HG03432 (cell line): ENCODE data around the gene PAQR6.
"Not testable (repeated sequence)": the region's sequence is repeated elsewhere in the genome, so short reads cannot be mapped to it uniquely, and the experiment has no call there.

ENCODE experiments used
- ATAC-seq: cut with Tn5 transposase; IDR thresholded peaks from one replicate; pipeline ENCODE4 v1.9.1; 2021; ENCODE audit warnings: mild to moderate bottlenecking, moderate library complexity; ENCODE audit not compliant: unreplicated experiment

PAQR6 gene

DNA sequence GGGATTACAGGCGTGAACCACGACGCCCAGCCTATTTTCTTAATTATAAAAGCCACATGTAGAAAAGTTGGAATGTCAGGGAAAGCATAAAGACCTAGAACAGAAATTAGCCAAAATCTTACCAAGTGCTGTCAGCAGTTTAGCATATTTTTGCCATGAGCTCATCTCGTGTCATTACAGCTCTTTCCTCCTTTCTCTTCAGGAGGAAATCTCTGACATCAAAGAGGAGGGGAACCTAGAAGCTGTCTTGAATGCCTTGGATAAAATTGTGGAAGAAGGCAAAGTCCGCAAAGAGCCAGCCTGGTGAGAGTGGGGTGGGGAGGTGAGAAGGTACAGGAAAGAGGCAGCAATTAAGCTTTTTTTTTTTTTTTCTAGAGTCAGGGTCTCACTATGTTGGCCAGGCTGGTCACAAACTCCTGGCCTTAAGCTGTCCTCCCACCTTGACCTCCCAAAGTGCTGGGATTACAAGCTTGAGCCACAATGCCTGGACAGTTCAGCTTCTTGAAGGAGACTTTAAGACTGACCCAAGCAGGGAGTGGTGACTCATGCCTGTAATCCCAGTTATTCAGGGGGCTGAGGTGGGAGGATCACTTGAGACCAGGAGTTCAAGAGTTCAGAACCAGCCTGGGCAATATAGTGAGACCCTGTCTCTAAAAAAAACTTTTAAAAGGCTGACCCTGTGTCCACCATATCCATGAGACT, 14.3 kb downstream of the PAQR6 start:
- ATAC-seq = no peak

DNA sequence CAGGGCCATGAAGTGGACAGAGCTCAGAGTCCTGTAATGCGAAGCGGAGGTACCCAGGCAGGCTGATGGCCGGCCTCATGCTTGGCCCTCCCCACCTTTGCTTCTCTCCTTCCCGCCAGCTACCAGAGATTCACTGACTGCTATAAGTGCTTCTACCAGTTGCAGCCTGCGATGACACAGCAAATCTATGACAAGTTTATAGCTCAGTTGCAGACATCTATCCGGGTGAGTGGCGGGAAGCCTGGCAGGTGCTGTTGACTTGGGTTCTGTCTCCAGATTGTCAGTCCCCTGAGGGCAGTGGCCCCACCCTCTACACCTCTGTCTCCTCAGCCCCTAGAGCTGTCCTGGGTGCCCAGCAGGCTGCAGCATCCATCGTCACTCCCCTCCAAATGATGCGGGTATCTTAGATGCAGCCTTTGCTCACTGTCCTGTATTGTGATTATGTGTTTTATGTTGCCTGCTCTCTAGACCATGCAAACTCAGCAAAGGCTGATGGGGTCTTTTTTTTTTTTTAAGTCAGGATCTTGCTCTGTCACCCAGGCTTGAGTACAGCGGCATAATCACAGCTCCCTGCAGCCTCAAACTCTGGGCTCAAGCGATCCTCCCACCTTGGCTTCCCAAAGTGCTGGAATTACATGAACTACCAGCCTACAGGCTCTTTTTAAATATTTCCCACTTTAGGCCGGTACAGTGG, 15.5 kb downstream of the PAQR6 start:
- no peak for ATAC-seq

DNA sequence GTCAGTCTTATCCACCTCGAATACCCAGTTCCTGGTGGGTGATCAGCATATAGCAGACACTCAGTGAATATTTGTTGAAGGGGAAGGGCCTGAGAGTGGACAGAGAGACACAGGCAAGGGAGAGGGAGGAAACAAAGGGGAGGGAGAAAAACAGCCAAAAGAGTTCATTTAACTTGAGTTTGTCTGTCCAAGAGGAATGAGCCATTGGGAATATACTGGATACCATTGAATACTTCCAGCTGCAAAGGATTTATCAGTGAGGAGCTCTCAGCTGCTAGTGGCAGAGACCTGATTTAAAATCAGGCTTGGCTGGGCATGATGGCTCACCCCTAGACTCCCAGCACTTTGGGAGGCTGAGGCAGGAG, 17.4 kb downstream of the PAQR6 start:
- ATAC-seq = no peak

DNA sequence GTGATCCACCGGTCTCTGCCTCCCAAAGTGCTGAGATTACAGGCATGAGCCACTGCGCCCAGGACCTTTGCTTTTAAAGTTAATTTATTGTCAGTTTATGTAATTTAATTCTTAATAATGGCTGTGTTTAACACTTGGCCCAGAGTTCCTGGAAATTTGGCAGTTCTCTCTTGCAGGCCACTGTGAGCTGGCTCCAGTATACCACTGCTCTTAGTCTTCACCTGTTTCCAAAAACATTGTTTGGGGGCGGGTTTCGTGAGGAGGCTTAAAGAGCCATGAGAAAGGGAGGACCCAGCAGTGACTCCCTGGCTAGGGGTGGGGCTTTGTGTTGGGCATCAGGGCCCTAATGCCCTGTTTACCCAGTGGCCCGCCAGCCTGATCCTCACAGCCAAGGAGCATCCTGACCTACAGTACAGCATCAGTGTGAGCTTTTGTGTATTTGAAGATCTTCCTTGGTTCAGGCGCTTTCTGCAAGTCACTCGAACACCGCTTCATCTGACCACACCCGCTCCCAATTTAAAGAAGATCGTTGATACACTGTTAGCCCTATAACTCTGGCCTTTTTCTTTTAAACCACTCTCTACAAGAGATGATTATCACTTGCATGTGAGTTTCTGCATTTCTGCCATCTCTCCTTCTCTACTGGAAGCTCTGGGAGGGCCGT, 17.9 kb downstream of the PAQR6 start:
- ATAC-seq = no peak

DNA sequence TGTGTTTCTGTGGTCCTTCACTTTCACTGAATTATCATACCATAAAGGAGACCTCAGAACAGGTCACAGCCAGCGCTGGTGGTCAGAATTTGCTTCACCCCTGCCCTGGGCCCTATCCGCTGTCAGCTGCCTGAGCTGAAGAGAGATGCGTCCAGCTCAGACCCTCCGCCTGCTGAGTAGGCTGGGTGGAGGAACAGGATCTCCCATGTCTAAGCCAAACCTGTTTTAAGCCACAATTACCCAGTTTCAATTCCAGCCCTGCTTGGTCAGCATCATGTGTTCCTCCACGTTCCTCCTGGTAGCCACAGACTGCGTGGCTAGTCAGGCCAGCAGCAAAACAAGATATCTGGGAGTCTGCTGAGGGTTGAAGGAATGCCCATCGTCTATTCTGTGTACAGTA, 19.4 kb downstream of the PAQR6 start:
- ATAC-seq = no peak

DNA sequence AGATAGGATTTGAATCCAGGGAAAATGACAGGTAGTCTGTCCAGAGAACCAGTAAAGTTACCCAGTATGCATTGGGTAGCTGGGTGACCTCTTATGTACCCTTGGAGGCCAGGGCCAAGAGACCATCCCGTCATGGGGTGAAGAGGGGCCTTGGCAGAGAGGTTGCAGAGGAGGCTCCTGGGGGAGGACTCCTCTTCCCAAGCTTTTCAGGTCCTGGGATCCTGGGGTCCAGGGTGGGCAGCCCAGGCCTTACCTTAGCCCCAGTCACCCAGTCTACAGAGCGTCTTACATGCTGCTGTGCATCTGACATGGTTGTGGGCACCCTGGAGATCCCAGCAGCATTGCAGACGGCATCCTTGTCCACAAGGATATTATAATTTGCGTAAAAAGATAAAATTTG, 21.1 kb downstream of the PAQR6 start:
- ATAC-seq = no peak

DNA sequence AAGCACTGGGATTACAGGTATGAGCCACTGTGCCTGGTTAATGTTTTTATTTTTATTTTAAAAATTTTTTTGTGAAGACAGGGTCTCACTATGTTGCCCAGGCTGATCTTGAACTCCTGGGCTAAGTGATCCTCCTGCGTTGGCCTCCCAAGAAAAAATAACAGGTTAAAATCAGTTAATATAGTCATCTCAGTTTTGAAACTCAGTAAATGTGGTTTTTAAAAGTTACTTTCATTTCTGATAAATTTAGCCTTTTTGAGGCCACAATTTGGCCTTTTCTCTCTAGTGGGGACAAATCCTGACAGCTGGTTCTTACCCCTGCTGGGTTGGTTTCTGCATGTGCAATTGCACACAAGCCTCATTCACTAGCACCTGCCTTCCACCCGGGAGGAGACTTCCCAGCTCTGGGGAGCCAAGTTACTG, 21.7 kb downstream of the PAQR6 start:
- ATAC-seq = peak; percentile 80

DNA sequence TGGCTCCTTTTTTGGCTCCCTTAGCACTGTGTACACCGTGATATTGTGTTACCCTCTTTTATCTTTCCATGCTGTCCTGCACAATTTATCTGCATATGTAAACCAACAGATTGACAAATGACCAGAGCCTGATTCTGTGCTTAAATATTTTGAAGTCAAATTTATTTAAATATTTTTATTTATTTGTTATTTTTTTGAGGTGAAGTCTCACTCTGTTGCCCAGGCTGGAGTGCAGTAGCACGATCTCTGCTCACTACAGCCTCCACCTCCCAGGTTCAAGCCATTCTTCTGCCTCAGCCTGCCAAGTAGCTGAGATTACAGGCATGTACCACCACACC, 22.2 kb downstream of the PAQR6 start:
- ATAC-seq = peak; percentile 5

DNA sequence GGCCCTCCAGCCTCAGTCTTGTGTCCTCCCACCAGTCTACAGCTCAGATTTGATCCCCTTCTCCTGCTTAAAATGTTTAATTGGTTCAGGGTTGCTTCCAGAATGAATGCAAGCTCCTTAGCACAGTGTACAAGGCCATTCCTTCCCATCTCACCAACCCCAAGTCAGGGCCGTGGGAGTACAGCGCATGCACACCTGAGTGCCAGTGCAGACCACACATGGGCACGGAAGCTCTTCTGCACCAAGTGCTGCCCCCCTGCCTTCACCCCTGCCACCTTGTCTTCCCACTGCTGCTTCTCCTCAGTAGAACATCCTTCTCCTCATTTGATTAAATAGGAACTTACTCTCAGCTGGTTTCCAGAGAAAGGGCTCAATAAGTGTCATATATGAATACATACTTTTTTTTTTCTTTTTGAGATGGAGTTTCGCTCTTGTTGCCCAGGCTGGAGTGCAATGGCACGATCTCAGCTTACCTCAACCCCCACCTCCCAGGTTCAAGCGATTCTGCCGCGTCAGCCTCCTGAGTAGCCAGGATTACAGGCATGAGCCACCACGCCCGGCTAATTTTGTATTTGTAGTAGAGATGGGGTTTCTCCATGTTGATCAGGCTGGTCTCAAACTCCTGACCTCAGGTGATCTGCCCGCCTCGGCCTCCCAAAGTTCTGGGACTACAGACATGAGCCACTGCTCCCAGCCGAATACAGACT, 25.7 kb downstream of the PAQR6 start:
- no peak for ATAC-seq

DNA sequence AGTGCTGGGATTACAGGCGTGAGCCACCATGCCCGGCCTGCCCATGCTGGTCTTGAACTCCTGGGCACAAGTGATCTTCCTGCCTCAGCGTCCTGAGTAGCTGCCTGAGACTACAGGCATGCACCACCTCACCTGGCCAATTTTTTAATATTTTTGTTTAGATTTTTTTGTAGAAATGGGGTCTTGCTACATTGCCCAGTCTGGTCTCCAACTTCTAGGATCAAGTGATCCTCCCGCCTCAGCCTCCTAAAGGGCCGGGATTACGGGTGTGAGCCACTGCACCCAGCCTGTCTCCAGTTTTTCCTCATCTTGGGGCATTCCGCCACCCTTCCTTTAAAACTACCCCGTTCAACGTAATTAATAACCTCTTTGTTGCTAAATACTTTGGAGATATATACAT, 27.6 kb downstream of the PAQR6 start:
- ATAC-seq = no peak

DNA sequence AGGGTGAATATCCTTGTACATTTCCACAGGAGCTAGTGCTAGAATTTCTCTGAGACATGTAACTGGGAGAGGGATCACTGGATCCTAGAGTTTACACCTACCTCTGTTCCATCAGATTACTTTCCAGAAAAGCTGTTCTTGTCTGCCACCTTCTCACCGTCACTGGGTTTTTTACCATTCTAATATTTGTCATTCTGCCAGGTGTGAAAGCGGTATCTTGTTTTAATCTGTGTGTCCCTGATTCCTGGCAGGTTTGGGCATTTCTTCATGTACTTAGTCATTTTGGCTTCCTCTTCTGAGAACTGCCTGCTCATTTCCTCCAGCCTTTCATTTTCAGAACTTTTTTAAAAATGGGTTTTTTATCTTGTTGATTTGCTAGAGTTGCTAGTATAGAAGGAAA, 30.0 kb downstream of the PAQR6 start:
- ATAC-seq = no peak

DNA sequence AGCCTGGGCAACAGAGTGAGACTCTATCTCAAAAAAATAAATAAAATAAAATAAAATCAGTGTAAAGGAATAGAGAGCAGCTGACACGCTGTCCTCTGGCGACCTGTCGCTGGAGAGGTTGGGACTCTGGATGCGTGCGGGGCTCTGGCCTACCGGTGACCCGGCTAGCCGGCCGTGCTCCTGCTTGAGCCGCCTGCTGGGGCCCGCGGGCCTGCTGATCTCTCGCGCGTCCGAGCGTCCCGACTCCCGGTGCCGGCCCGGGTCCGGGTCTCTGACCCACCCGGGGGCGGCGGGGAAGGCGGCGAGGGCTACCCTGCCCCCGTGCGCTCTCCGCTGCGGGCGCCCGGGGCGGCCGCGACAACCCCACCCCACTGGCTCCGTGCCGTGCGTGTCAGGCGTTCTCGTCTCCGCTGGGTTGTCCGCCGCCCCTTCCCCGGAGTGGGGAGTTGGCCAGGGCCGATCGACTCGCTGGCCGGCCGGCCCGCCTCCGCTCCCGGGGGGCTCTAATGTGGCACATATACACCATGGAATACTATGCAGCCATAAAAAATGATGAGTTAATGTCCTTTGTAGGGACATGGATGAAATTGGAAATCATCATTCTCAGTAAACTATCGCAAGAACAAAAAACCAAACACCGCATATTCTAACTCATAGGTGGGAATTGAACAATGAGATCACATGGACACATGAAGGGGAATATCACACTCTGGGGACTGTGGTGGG, 31.3 kb downstream of the PAQR6 start:
- ATAC-seq = not testable (repeated sequence)

DNA sequence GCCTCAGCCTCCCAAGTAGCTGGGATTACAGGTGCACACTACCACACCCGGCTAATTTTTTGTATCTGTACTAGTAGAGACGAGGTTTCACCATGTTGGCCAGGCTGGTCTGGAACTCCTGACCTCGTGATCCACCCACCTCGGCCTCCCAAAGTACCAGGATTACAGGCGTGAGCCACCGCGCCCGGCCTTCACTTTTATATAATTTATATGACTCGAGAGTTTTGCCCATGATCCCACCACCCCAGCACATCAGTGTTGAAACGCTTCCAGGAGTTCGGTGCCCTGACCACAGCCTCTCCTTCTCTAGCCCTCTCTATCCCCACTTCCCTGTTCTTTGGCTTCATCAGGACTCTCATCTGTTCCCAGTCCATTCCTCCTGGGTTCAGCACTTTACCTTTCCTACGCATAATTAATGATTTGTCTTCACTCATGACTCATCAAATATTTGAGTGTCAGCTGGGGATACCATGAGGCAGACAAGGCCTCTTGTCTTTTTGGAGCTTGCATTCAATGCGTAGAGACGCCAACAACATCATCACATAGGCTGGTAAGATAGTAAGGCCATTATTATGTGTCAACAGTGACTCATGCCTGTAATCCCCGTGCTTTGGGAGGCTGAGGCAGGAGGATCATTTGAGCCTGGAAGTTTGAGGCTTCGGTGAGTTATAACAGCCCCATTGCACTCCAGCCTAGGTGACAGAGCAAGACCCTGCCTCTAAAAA, 33.7 kb downstream of the PAQR6 start:
- ATAC-seq = no peak

DNA sequence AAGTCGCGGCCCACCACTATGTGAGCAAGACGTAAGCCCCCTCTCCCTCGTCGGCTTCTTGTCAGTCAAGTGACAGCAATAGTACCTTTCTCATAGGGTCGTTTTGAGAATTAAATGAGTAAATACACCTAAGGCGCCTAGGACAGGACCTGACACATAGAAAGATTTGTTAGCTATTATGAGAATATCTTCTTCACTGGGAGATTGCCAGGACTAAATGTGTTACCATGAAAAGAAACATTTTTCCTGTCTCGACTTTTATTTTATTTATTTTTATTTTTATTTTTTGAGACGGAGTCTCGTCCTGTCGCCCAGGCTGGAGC, 34.3 kb downstream of the PAQR6 start:
- no peak for ATAC-seq

DNA sequence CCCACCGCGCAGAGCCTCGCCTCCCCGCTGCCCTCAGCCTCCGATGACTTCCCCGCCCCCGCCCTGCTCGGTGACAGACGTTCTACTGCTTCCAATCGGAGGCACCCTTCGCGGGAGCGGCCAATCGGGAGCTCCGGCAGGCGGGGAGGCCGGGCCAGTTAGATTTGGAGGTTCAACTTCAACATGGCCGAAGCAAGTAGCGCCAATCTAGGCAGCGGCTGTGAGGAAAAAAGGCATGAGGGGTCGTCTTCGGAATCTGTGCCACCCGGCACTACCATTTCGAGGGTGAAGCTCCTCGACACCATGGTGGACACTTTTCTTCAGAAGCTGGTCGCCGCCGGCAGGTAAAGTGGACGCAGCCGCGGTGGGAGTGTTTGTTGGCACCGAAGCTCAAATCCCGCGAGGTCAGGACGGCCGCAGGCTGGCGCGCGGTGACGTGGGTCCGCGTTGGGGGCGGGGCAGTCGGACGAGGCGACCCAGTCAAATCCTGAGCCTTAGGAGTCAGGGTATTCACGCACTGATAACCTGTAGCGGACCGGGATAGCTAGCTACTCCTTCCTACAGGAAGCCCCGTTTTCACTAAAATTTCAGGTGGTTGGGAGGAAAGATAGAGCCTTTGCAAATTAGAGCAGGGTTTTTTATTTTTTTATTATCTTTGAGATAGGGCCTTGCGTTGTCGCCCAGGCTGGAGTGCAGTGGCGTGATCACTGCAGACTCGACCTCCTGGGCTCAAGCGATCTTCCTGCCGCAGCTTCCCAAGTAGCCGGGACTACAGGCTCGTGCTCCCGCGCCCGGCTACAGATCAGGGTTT, 34.8 kb downstream of the PAQR6 start, which contains the start of gene PMF1:
PMF1 (plus strand) TSS at position 175 of the 811 bp plus-strand sequence; CDS start at position 184, 9 bp downstream.
- ATAC-seq = peak; percentile 88

DNA sequence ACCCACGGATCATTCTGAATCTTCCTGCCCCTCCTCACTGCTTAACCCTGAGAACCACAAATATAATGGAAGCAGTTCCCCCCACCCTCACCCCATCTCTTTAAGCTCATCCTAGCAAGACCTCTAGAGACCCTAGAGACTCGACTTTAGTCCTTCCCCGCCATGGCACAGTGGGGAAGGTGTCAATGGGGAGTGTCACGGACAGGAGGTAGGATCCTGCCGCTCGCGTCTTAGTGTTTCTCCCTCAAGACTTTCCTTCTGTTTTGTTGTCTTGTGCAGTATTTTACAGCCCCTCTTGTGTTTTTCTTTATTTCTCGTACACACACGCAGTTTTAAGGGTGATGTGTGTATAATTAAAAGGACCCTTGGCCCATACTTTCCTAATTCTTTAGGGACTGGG, 35.7 kb downstream of the PAQR6 start:
- no peak for ATAC-seq

DNA sequence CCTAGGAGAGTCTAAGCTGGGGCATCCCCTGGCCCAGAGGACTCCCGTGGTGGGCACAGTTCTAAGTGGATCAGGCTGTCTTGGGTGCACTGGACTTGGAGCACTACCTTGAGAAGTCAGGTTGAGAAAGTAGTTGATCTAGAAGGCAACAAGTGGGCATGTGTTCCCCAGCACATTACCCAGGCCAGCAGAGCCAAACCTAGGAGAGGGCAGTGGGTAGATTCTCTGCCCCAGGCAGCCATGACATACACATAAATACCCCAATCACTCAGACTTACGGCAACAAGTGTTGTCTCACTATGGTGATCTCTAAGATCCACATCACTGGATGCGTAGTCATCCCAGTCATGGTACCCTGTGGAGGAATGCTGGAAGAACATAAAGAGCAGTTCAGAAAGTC, 36.6 kb downstream of the PAQR6 start:
- ATAC-seq = no peak

DNA sequence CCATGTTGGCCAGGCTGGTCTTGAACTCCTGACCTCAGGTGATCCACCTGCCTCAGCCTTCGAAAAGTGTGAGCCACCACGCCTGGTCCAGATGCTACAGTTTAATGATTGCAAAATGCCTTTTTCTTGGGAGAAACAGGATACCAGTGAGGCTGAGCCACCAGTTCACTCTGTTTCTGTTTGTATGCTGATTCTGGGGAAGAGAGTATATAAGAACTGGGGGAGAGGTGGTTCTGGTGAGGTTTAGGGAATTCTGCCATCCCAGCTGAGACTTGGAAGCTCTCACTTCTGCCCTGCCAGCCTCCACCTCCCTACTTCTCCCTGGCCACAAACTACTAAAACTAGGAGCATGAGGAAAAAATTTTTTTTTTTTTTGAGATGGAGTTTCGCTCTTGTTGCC, 43.2 kb downstream of the PAQR6 start:
- no peak for ATAC-seq

DNA sequence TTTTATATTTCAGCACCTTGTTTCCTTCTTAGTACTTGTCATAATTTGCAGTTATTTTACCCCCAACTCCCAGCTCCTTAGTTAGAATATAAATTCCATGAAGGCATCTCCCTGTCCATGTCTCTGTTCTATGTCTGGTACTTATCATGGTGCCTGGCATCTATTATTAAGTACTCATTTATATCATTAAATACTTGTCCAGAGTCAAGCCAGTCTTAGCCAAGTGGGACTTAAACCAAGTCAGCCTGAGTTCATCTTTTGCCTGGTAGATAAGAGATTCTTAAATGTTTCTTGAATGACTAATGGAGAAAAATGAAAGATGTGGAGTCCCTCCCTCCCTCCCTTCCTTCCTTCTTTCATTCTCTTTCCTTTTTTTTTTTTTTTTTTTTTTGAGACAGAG, 44.5 kb downstream of the PAQR6 start:
- ATAC-seq = no peak

DNA sequence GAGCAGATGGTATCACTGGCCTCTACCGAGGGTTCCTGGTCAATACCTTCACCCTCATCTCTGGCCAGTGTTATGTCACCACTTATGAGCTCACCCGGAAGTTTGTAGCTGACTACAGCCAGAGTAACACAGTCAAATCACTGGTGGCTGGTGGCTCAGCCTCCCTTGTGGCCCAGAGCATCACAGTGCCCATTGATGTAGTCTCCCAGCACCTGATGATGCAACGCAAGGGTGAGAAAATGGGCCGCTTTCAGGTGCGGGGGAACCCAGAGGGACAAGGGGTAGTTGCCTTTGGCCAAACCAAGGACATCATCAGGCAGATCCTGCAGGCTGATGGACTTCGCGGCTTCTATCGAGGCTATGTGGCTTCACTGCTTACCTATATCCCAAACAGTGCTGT, 47.8 kb downstream of the PAQR6 start:
- no peak for ATAC-seq
